MG63 (cell line): ENCODE measurements around the gene ADAMTS16. TPM values are rescaled to one million over a fixed set of nuclear protein-coding genes. Genes with fewer than 3 reads are reported as not detected.

Experiments
- DNase-seq: peaks from one replicate; pipeline ENCODE4 v3.0.0-alpha.2; 2020
- H3K27me3 ChIP-seq: fragments of 250-450 bp; sonication (Bioruptor Pico); 2 replicates; pipeline ENCODE4 v1.5.1; 2020; ENCODE audit warnings: mild to moderate bottlenecking, moderate library complexity
- H3K36me3 ChIP-seq: fragments of 250-450 bp; sonication (Bioruptor Pico); 2 replicates; pipeline ENCODE4 v1.5.1; 2020; ENCODE audit warnings: mild to moderate bottlenecking, moderate library complexity
- H3K4me3 ChIP-seq: fragments of 250-450 bp; sonication (Bioruptor Pico); 2 replicates; pipeline ENCODE4 v1.5.1; 2020; ENCODE audit warnings: mild to moderate bottlenecking, moderate library complexity
- H3K9me3 ChIP-seq: fragments of 250-450 bp; sonication (Bioruptor Pico); 2 replicates; pipeline ENCODE4 v1.5.1; 2020; ENCODE audit warnings: mild to moderate bottlenecking, moderate library complexity
- total RNA-seq: library from RNA; depleted of rRNA; stranded (reverse); fragments of >200 nt; shearing (Covaris generic); gene quantifications from 2 replicates; pipeline ENCODE4 v1.2.3, GENCODE V29; 2014; ENCODE audit warnings: low replicate concordance

ADAMTS16 gene
- total RNA-seq, 1 experiment from 2014 or later, result not detected

DNA sequence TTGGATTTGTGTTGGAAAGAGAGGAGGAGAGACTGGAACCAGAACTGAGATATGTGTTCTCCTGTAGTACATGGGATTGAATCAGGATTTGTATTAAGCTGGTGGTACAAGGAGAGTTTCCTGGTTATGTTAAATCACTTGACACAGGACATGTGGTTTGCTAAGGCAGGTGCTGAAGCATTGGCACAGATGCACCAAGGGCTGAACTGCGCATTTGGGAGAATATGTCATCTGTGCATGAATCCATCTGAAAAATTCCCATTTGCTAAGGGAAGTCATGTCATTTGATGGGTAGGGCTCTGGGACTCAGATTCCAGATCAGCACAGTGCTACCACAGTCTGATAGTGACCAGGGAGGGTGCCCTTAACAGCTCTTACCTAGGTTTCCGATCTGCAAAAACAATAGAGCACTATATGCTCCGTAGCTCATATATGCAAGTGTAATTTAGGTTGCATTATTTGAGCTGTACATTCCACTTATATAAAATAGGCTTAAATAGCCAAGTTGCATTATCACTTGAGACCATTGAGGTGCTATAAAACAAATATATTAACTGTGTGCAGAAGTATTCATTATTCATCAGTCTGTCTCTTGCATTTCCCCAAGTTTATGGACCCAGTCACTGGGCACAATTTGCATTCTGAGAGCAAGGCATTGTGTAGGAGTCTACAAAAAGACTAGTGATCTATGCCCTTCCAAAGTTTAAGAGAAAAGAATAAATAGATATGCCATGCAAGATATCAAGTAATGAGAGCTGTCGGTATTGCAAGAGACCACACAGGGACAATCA lies 55.2 kb downstream of the ADAMTS16 start:
- no peak for DNase-seq
- H3K27me3 ChIP-seq, result peaks cover 13% of the 10 kb centered on the region
- no peaks in the 10 kb centered on the region for H3K9me3 ChIP-seq
- H3K4me3 ChIP-seq, result no peak overlapping the region
- no peaks in the 10 kb centered on the region for H3K36me3 ChIP-seq

DNA sequence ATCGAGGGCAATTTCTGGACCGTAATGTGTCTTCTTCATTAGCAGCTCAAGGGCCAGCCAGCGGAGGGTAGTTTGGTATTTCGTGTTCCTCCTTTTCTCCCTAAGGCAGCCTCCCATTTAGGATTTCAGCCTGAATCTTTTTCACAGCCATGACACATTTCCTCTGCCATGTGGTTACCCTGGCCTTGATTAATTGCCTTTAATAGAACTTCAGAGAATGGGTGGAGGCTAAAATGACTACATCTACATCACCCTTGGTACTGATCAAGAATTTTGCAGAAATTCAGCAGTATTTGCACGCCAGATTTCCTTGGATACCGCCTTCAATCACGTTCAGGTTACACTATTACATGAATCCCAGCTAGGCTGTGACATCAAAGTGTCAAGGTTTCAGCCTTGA lies 58.0 kb downstream of the ADAMTS16 start:
- DNase-seq, result no peak
- no peaks in the 10 kb centered on the region for H3K9me3 ChIP-seq
- no peaks in the 10 kb centered on the region for H3K36me3 ChIP-seq
- peaks cover 20% of the 10 kb centered on the region for H3K27me3 ChIP-seq
- no peak overlapping the region for H3K4me3 ChIP-seq

- Histone ChIP-seq H3K36me3 (no peaks in the 10 kb centered on the region), H3K4me3 (no peak overlapping the region), H3K9me3 (no peaks in the 10 kb centered on the region), H3K27me3 (peaks cover 20% of the 10 kb centered on the region)
- DNase-seq, result no peak
Observed at GRCh38 chr5:5198815-5199214, 58.7 kb downstream of the ADAMTS16 start.

GRCh38 chr5:5199495-5199894 lies 59.4 kb downstream of the ADAMTS16 start:
- Histone ChIP-seq H3K36me3 (no peaks in the 10 kb centered on the region), H3K9me3 (no peaks in the 10 kb centered on the region), H3K4me3 (no peak overlapping the region), H3K27me3 (peaks cover 20% of the 10 kb centered on the region)
- DNase-seq, result no peak

DNA sequence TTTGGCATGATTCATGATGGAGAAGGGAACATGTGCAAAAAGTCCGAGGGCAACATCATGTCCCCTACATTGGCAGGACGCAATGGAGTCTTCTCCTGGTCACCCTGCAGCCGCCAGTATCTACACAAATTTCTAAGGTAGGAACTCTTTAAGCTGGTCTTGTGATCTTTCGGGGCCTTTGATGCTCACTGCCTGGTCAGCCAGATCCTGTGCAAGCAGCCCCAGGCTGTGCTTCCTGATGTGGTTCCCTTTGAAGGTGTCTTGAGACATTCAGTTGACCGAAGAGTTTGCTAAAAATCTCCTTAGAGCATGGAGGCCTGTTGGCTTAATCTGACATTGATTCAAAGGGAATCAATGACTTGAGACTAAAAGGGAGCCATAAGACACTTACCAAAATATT lies 60.0 kb downstream of the ADAMTS16 start:
- peaks cover 20% of the 10 kb centered on the region for H3K27me3 ChIP-seq
- H3K9me3 ChIP-seq, result no peaks in the 10 kb centered on the region
- H3K36me3 ChIP-seq, result no peaks in the 10 kb centered on the region
- no peak overlapping the region for H3K4me3 ChIP-seq
- no peak for DNase-seq

GRCh38 chr5:5202321-5202720 lies 62.2 kb downstream of the ADAMTS16 start:
- Histone ChIP-seq H3K27me3 (peaks cover 25% of the 10 kb centered on the region), H3K4me3 (no peak overlapping the region), H3K9me3 (no peaks in the 10 kb centered on the region), H3K36me3 (no peaks in the 10 kb centered on the region)
- DNase-seq, result no peak

- DNase-seq, result no peak
- Histone ChIP-seq H3K27me3 (peaks cover 29% of the 10 kb centered on the region), H3K36me3 (no peaks in the 10 kb centered on the region), H3K4me3 (no peak overlapping the region), H3K9me3 (no peaks in the 10 kb centered on the region)
Observed at GRCh38 chr5:5203451-5203850, 63.3 kb downstream of the ADAMTS16 start.

DNA sequence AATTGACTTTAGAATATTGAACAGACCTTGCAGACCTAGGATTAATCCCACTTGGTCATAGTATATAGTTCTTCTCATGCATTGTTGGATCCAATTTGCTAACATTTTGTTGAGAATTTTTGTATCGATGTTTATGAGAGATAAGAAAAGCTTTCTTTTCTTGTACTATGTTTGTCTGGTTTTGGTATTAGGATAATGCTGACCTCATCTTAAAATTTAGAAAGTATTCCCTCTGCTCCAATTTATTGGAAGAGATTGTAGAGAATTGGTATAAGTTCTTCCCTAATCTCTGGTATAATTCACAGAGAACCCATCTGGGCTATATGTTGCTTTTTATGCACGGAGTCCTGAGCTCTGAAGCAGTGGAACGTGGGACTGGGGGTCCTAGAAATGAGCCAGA lies 67.7 kb downstream of the ADAMTS16 start:
- H3K36me3 ChIP-seq, result no peaks in the 10 kb centered on the region
- H3K4me3 ChIP-seq, result no peak overlapping the region
- peaks cover 43% of the 10 kb centered on the region for H3K27me3 ChIP-seq
- no peak for DNase-seq
- H3K9me3 ChIP-seq, result no peaks in the 10 kb centered on the region

GRCh38 chr5:5209089-5209488 lies 69.0 kb downstream of the ADAMTS16 start:
- H3K9me3 ChIP-seq, result no peaks in the 10 kb centered on the region
- H3K36me3 ChIP-seq, result no peaks in the 10 kb centered on the region
- H3K27me3 ChIP-seq, result peaks cover 43% of the 10 kb centered on the region
- peak; percentile 67 for DNase-seq
- H3K4me3 ChIP-seq, result no peak overlapping the region

DNA sequence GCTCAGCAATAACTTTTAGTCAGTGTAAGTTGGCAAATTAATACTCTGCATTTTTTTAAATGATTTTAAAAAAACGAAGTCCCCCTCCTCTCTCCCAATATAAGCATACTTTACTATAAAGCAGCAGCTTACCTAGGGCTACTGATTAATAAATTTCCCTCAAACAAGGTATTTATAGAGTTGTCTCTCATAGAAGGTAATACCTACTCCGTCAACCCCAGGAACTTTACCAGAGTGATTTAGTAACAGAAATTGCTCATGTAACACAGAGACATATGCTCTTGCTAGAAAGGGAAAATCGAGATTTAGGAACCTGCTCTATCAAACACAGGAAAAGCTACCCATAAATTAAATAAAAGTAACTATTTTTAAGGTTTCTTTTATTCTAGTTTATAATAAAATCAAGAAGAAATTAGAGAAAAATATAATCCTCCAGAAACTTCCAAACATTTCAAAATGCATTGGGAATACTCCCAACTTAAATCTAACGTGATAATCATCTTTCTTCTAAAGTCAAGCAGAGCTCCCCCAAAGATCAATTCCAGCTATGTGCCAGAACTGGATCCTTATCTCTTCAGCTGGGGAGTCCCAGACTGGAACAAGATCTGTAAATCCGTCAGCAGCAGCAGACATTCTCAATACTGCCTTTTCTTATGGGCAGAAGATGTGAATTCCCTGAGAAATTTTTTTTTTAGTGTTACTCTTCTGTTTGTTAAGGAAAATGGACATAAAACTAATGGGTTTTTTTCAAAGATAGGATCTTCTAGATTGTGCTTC lies 69.6 kb downstream of the ADAMTS16 start:
- DNase-seq, result no peak
- no peak overlapping the region for H3K4me3 ChIP-seq
- peaks cover 43% of the 10 kb centered on the region for H3K27me3 ChIP-seq
- H3K9me3 ChIP-seq, result no peaks in the 10 kb centered on the region
- no peaks in the 10 kb centered on the region for H3K36me3 ChIP-seq

GRCh38 chr5:5217371-5217770 lies 77.2 kb downstream of the ADAMTS16 start:
- no peak for DNase-seq
- Histone ChIP-seq H3K36me3 (no peaks in the 10 kb centered on the region), H3K4me3 (no peak overlapping the region), H3K9me3 (no peaks in the 10 kb centered on the region), H3K27me3 (peaks cover 12% of the 10 kb centered on the region)

DNA sequence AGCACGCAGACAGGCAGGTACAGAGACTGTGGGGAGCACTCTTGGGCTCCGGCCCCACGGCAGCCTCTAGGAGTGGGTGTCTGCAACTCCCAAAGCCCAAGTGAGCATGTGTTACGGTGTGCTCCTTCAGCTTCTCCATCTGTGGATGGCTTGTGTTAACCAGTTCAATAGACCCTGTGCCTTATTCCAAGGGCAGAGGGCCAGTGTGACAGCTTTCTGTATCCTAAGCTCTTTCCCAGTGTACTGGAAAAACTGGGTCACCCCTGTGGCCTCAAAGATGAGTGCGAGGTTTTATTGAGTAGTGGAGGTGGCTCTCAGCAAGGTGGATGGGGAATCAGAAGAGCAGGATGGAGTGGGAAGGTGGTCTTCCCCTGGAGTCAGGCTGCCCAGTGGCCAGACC lies 78.3 kb downstream of the ADAMTS16 start:
- Histone ChIP-seq H3K9me3 (no peaks in the 10 kb centered on the region), H3K27me3 (peaks cover 9% of the 10 kb centered on the region; the same call in 1 of the 2 replicates), H3K4me3 (no peak overlapping the region), H3K36me3 (no peaks in the 10 kb centered on the region)
- no peak for DNase-seq

DNA sequence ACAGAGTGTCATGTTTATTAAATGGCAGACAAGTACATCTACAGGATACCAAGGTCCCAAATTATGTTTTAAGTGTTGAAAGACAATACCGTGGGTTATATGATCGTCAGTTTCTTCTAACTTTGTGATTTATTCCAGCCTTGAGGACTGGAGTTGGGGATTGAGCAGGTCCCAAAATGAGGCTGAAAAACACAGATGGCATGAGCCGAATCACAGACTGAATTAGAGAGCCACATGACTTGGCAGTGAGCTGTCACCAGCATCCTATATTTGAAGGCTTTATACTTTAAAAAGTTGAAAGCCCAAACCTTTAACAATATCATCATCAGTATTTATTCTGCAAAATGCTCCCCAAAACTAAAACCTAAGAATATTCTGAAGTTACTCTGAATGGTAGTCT lies 79.4 kb downstream of the ADAMTS16 start:
- no peak overlapping the region for H3K4me3 ChIP-seq
- no peaks in the 10 kb centered on the region for H3K36me3 ChIP-seq
- H3K27me3 ChIP-seq, result peaks cover 12% of the 10 kb centered on the region; the same call in 1 of the 2 replicates
- no peak for DNase-seq
- no peaks in the 10 kb centered on the region for H3K9me3 ChIP-seq

GRCh38 chr5:5220901-5221631 lies 80.9 kb downstream of the ADAMTS16 start:
- Histone ChIP-seq H3K9me3 (no peaks in the 10 kb centered on the region), H3K4me3 (no peak overlapping the region), H3K36me3 (no peaks in the 10 kb centered on the region), H3K27me3 (peaks cover 15% of the 10 kb centered on the region; the same call in 1 of the 2 replicates)
- no peak for DNase-seq

GRCh38 chr5:5221724-5222123 lies 81.6 kb downstream of the ADAMTS16 start:
- H3K9me3 ChIP-seq, result no peaks in the 10 kb centered on the region
- no peak for DNase-seq

DNA sequence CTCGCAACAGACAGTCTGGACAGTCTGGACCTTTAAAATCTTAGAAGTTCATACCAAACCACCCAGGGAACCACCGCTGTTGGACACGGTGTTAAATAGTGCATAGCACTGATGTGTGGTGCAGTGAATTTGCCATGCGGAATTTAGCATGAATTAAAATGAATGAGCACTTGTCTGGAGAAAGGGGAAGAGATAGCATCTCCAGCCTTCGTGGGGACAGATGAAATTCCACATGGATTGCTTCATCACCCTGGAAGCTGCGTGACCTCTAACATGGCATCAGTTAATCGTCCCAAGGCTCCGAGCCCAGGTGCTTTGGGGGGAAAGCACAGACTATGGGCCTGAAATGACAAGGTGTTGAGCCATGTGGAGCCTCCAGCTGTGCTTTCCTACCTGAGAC lies 91.4 kb downstream of the ADAMTS16 start:
- peaks cover 7% of the 10 kb centered on the region for H3K9me3 ChIP-seq
- H3K36me3 ChIP-seq, result no peaks in the 10 kb centered on the region
- no peak for DNase-seq

More at GRCh38 chr5:5221724-5222123, 81.6 kb downstream of the ADAMTS16 start:
- Histone ChIP-seq H3K27me3 (peaks cover 15% of the 10 kb centered on the region; the same call in 1 of the 2 replicates), H3K36me3 (no peaks in the 10 kb centered on the region), H3K4me3 (no peak overlapping the region)

DNA sequence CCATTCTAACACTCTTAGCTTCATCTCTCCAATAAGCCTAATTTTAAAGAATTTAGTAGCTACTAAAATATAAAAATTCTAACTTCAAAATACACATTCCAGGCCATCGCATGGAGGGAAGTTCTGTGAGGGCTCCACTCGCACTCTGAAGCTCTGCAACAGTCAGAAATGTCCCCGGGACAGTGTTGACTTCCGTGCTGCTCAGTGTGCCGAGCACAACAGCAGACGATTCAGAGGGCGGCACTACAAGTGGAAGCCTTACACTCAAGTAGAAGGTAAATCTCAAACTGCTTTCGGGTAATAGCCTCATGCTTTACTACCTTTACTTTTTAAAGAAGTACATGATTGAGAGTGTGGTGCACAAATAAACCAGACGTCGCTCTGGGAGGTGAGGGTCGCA lies 94.8 kb downstream of the ADAMTS16 start:
- no peaks in the 10 kb centered on the region for H3K9me3 ChIP-seq
- no peak overlapping the region for H3K4me3 ChIP-seq
- DNase-seq, result no peak
- H3K27me3 ChIP-seq, result peaks cover 11% of the 10 kb centered on the region
- no peaks in the 10 kb centered on the region for H3K36me3 ChIP-seq

More for the DNA sequence above, 91.4 kb downstream of the ADAMTS16 start:
- Histone ChIP-seq H3K27me3 (no peaks in the 10 kb centered on the region; the same call in none of the 2 replicates), H3K4me3 (no peak overlapping the region)
